Parathyroid adenoma (tissue), 2 donors: ENCODE measurements around the gene JPT1.
A peak's percentile ranks its signal among the peaks of the same experiment; 100 is the strongest.

Experiments
- H2AFZ ChIP-seq: fragments of 300-600 bp; sonication (generic); one replicate; pipeline ENCODE4 v1.7.0; 2017; ENCODE audit warnings: antibody characterized with exemption, mild to moderate bottlenecking
- H3K27ac ChIP-seq: fragments of 300-600 bp; sonication (generic); one replicate; pipeline ENCODE4 v1.7.0; 2017
- H3K27me3 ChIP-seq: fragments of 300-600 bp; sonication (generic); one replicate; pipeline ENCODE4 v1.7.0; 2017; ENCODE audit warnings: low read length; ENCODE audit not compliant: control insufficient read depth, insufficient read depth
- H3K36me3 ChIP-seq: fragments of 300-600 bp; sonication (generic); one replicate; pipeline ENCODE4 v1.7.0; 2017; ENCODE audit warnings: low read length; ENCODE audit not compliant: control insufficient read depth, insufficient read depth
- H3K4me1 ChIP-seq: fragments of 300-600 bp; sonication (generic); one replicate; pipeline ENCODE4 v1.7.0; 2017; ENCODE audit warnings: control low read depth
- H3K4me2 ChIP-seq: fragments of 300-600 bp; sonication (generic); one replicate; pipeline ENCODE4 v1.7.0; 2017; ENCODE audit warnings: low read length
- H3K4me3 ChIP-seq: fragments of 300-600 bp; sonication (generic); one replicate; pipeline ENCODE4 v1.7.0; 2017; ENCODE audit warnings: low read depth, low read length
- H3K79me2 ChIP-seq: fragments of 300-600 bp; sonication (generic); one replicate; pipeline ENCODE4 v1.7.0; 2017; ENCODE audit warnings: control low read depth
- H3K9ac ChIP-seq: fragments of 300-600 bp; sonication (generic); one replicate; pipeline ENCODE4 v1.7.0; 2017; ENCODE audit warnings: mild to moderate bottlenecking
- H3K9me3 ChIP-seq: fragments of 300-600 bp; sonication (generic); one replicate; pipeline ENCODE4 v1.7.0; 2017; ENCODE audit warnings: low read length; ENCODE audit not compliant: control insufficient read depth
- CTCF ChIP-seq: fragments of 300-600 bp; sonication (generic); IDR thresholded peaks from one replicate; pipeline ENCODE4 v1.7.0; 2017; ENCODE audit warnings: antibody characterized with exemption, mild to moderate bottlenecking
- donor health status: primary hyperparathyroidism.

Gene JPT1, protein sequence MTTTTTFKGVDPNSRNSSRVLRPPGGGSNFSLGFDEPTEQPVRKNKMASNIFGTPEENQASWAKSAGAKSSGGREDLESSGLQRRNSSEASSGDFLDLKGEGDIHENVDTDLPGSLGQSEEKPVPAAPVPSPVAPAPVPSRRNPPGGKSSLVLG

DNA sequence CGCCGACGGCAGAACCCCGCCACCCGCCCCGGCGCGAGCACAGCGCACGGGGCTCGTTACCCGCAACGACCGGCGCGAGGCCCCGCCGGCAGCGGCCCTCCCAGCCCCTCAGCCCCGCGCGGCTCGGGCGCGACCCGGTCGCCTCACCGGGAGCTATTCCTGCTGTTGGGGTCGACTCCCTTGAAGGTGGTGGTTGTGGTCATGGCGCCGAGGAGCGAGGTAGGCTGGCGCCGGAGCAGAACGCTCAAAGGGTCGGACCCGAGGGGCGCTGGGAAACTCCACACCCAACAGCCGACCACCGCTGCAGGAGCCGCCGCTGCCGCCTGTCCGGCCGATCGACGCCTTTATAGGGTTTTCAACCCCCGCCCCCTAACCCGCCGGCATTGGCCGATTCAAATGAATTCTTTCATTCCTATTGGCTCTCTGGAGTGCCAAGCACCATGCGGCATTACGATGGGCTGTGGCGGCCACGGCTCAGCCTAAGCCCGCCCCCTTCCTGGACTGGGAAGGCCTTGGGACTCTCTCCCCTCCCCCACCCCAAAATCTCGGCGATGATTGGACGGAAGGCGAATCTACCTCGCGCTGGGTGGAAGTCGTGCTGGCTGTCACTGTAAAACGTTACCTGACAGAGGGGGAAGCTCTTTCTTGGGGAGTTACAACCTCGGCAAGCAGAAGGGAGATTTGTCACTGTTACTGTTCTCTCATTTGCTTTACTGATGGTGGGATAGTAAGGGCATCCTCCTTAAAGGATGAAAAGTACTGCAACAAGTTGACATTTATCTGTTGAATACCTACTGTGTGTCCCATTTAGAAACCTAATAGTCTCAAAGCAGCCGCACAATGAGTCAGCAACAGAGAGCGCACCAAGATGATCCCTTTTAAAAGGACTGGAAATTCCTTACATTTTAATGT lies at the start of gene JPT1:
Gene JPT1, minus strand, starts transcription at position 318 of the 912 bp plus-strand sequence. Its CDS starts 115 bp downstream, at position 203.
- Histone ChIP-seq H3K36me3 (no peaks in the 10 kb centered on the region), H3K27me3 (no peaks in the 10 kb centered on the region), H3K4me1 (no peaks in the 10 kb centered on the region), H3K9me3 (no peaks in the 10 kb centered on the region), H3K9ac (no peak within 1 kb of the TSS), H3K79me2 (peaks cover 7% of the 10 kb centered on the region), H2AFZ (peak within 1 kb of the TSS; percentile 82), H3K4me2 (peak within 1 kb of the TSS; percentile 99), H3K27ac (no peak within 1 kb of the TSS), H3K4me3 (peak within 1 kb of the TSS; percentile 87)
- TF ChIP-seq CTCF = no peak

DNA sequence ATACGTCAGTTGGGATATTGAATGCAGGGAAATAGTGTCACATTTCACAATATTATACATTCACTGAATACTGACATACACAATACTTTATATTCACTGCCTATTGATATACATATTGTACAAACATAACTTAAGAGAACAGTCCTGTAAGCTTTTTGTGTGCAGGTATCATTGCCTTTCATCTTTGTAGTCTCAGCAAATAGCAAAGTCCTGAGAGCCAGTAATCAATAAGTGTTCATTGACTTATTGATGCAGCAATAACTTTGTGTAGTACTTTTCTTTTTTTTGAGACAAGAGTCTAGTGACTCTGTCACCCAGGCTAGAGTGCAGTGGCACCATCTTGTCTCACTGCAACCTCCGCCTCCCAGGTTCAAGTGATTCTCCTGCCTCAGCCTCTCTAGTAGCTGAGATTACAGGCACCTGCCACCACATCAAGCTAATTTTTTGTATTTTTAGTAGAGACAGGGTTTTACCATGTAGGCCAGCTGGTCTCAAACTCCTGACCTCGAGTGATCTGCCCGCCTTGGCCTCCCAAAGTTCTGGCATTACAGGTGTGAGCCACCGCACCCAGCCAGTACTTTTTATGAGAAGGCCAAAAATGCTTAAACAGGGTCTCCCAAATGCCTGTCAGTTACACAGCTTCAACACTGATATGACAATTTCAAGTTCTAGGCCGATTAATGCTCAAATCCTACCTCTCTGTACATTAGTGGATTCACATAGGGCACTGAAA lies 45.7 kb upstream of the JPT1 start:
- no peak overlapping the region for H3K9ac ChIP-seq
- TF ChIP-seq CTCF = no peak
- H3K4me3 ChIP-seq = no peak overlapping the region
- H3K36me3 ChIP-seq = no peaks in the 10 kb centered on the region
- no peak overlapping the region for H3K27ac ChIP-seq
- no peaks in the 10 kb centered on the region for H3K27me3 ChIP-seq
- no peaks in the 10 kb centered on the region for H3K4me1 ChIP-seq
- H2AFZ ChIP-seq = no peak overlapping the region
- H3K9me3 ChIP-seq = no peaks in the 10 kb centered on the region
- H3K4me2 ChIP-seq = no peak overlapping the region
- no peaks in the 10 kb centered on the region for H3K79me2 ChIP-seq

GRCh38 chr17:75194879-75195278 lies 40.6 kb upstream of the JPT1 start:
- Histone ChIP-seq H3K4me1 (no peaks in the 10 kb centered on the region), H3K36me3 (no peaks in the 10 kb centered on the region), H3K9me3 (no peaks in the 10 kb centered on the region), H3K27me3 (no peaks in the 10 kb centered on the region), H3K27ac (no peak overlapping the region), H3K4me2 (no peak overlapping the region), H2AFZ (no peak overlapping the region), H3K79me2 (no peaks in the 10 kb centered on the region), H3K4me3 (no peak overlapping the region), H3K9ac (no peak overlapping the region)
- no peak for TF ChIP-seq CTCF

DNA sequence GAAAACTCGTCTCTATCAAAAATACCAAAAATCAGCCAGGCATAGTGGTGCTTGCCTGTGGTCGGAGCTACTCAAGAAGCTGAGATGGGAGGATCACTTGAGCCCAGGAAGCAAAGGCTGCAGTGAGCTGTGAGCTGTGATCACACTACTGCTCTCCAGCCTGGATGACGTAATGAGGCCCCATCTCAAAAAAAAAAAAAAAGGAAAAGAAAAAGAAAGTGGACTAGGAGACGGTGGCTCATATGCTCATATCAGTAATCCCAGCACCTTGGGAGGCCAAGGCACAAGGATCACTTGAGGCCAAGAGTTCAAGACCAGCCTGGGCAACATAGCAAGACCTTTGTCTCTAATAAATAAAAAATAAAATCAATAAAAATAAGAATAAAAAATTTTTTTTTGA lies 37.3 kb upstream of the JPT1 start:
- no peaks in the 10 kb centered on the region for H3K79me2 ChIP-seq
- H3K27ac ChIP-seq = no peak overlapping the region

More for the DNA sequence above, 37.3 kb upstream of the JPT1 start:
- H3K36me3 ChIP-seq = no peaks in the 10 kb centered on the region
- H3K4me3 ChIP-seq = no peak overlapping the region
- H2AFZ ChIP-seq = no peak overlapping the region
- no peak overlapping the region for H3K9ac ChIP-seq
- no peak for TF ChIP-seq CTCF
- H3K27me3 ChIP-seq = no peaks in the 10 kb centered on the region
- H3K4me1 ChIP-seq = no peaks in the 10 kb centered on the region
- no peak overlapping the region for H3K4me2 ChIP-seq
- H3K9me3 ChIP-seq = no peaks in the 10 kb centered on the region
